Urinary bladder (tissue), 4 donors: ENCODE results near the gene SPIRE2. TPM values are rescaled to one million over a fixed set of nuclear protein-coding genes. Genes with fewer than 3 reads are reported as not detected.
"Not testable (repeated sequence)": the region's sequence is repeated elsewhere in the genome, so short reads cannot be mapped to it uniquely, and the experiment has no call there.

Experiments used
- DNase-seq: peaks from one replicate; pipeline ENCODE4 v3.0.0-alpha.2; 2015; ENCODE audit errors: extremely low spot score
- H3K27ac ChIP-seq: one replicate; pipeline ENCODE4 v1.5.1; 2013; ENCODE audit warnings: low read depth, mild to moderate bottlenecking, moderate library complexity
- H3K36me3 ChIP-seq: one replicate; pipeline ENCODE4 v1.6.1; 2013; ENCODE audit warnings: mild to moderate bottlenecking, moderate library complexity; ENCODE audit not compliant: insufficient read depth
- H3K4me1 ChIP-seq: one replicate; pipeline ENCODE4 v1.6.1; 2013; ENCODE audit warnings: mild to moderate bottlenecking, moderate library complexity; ENCODE audit not compliant: insufficient read depth
- H3K4me3 ChIP-seq: one replicate; pipeline ENCODE4 v1.5.1; 2013; ENCODE audit warnings: low read depth, low read length
- WGBS: extraction: QIAGEN DNeasy Blood & Tissue Kit; methylation state at CpG from one replicate; pipeline ENCODE4 v1.1.7; 2013; 5-methylcytosine and 5-hydroxymethylcytosine counted together
- polyA plus RNA-seq: library from polyadenylated mRNA; stranded (reverse); fragments of 200-250 nt; gene quantifications from one replicate; pipeline ENCODE4 v1.2.3, GENCODE V29; 2013
- total RNA-seq: library from RNA; depleted of rRNA; stranded (reverse); fragments of >200 nt; gene quantifications from one replicate; pipeline ENCODE4 v1.2.3, GENCODE V29; 2014
- donor health status: healthy with polysubstance abuse.
- donor health status: healthy.

The SPIRE2 gene
- total RNA-seq (5.4 TPM), polyA plus RNA-seq (6.4 TPM)

- peak within 1 kb of the TSS; percentile 67 for H3K4me3 ChIP-seq
- H3K36me3 ChIP-seq = no peaks in the 10 kb centered on the region
- no peaks in the 10 kb centered on the region for H3K4me1 ChIP-seq
- DNase-seq = no peak
- peak within 1 kb of the TSS; percentile 57 for H3K27ac ChIP-seq
- WGBS = under 1% methylated on average over 87 of the region's 98 CpGs
Measured at GRCh38 chr16:89828199-89828869, at the start of gene SPIRE2. Gene SPIRE2 (plus strand): TSS chr16:89828475. CDS start chr16:89828551, 76 bp downstream.

- H3K27ac ChIP-seq = no peak overlapping the region
- H3K4me3 ChIP-seq = no peak overlapping the region
- H3K36me3 ChIP-seq = no peaks in the 10 kb centered on the region
- WGBS = 90% methylated on average over 13 of the region's 13 CpGs
- H3K4me1 ChIP-seq = no peaks in the 10 kb centered on the region
- DNase-seq = no peak
Measured at GRCh38 chr16:89779231-89779908, 48.9 kb upstream of the SPIRE2 start.

GRCh38 chr16:89779909-89780305 is 48.4 kb upstream of the SPIRE2 start:
- Histone ChIP-seq H3K36me3 (no peaks in the 10 kb centered on the region), H3K4me1 (no peaks in the 10 kb centered on the region), H3K4me3 (no peak overlapping the region), H3K27ac (no peak overlapping the region)
- DNase-seq = no peak
- WGBS = 95% methylated on average over 6 of the region's 6 CpGs

GRCh38 chr16:89782489-89782888 is 45.8 kb upstream of the SPIRE2 start:
- 94% methylated on average over 6 of the region's 6 CpGs for WGBS
- DNase-seq = no peak

GRCh38 chr16:89783952-89784351 is 44.3 kb upstream of the SPIRE2 start:
- not testable (repeated sequence) for H3K36me3 ChIP-seq, DNase-seq, H3K4me1 ChIP-seq, H3K4me3 ChIP-seq, H3K27ac ChIP-seq
- 94% methylated on average over 6 of the region's 6 CpGs for WGBS

More at GRCh38 chr16:89782489-89782888, 45.8 kb upstream of the SPIRE2 start:
- Histone ChIP-seq H3K27ac (no peak overlapping the region), H3K4me1 (no peaks in the 10 kb centered on the region), H3K4me3 (no peak overlapping the region), H3K36me3 (no peaks in the 10 kb centered on the region)

GRCh38 chr16:89784406-89784805 is 43.9 kb upstream of the SPIRE2 start:
- no peaks in the 10 kb centered on the region for H3K4me1 ChIP-seq
- DNase-seq = no peak
- no peak overlapping the region for H3K27ac ChIP-seq
- no peak overlapping the region for H3K4me3 ChIP-seq
- H3K36me3 ChIP-seq = no peaks in the 10 kb centered on the region
- WGBS = 84% methylated on average over 7 of the region's 7 CpGs

GRCh38 chr16:89785523-89786155 is 42.6 kb upstream of the SPIRE2 start:
- DNase-seq = no peak
- WGBS = 95% methylated on average over 11 of the region's 11 CpGs
- Histone ChIP-seq H3K36me3 (no peaks in the 10 kb centered on the region), H3K4me1 (no peaks in the 10 kb centered on the region), H3K27ac (no peak overlapping the region), H3K4me3 (no peak overlapping the region)

- no peak overlapping the region for H3K4me3 ChIP-seq
- no peak for DNase-seq
- H3K27ac ChIP-seq = no peak overlapping the region
- WGBS = 96% methylated on average over 21 of the region's 21 CpGs
- H3K36me3 ChIP-seq = no peaks in the 10 kb centered on the region
- H3K4me1 ChIP-seq = no peaks in the 10 kb centered on the region
Measured at GRCh38 chr16:89786474-89787364, 41.6 kb upstream of the SPIRE2 start.

GRCh38 chr16:89787365-89787805 is 40.9 kb upstream of the SPIRE2 start:
- WGBS = 96% methylated on average over 9 of the region's 9 CpGs
- no peak for DNase-seq
- H3K27ac ChIP-seq = no peak overlapping the region
- H3K4me1 ChIP-seq = no peaks in the 10 kb centered on the region
- no peak overlapping the region for H3K4me3 ChIP-seq
- H3K36me3 ChIP-seq = no peaks in the 10 kb centered on the region

GRCh38 chr16:89791278-89791995 is 36.8 kb upstream of the SPIRE2 start:
- 97% methylated on average over 16 of the region's 16 CpGs for WGBS
- Histone ChIP-seq H3K4me3 (no peak overlapping the region), H3K27ac (no peak overlapping the region), H3K36me3 (no peaks in the 10 kb centered on the region), H3K4me1 (no peaks in the 10 kb centered on the region)
- no peak for DNase-seq

- H3K36me3 ChIP-seq, DNase-seq: not testable (repeated sequence)
- 20% methylated on average over 12 of the region's 12 CpGs for WGBS
Measured at GRCh38 chr16:89793092-89793491, 35.2 kb upstream of the SPIRE2 start.

GRCh38 chr16:89793955-89794354 is 34.3 kb upstream of the SPIRE2 start:
- Histone ChIP-seq H3K27ac (no peak overlapping the region), H3K4me1 (no peaks in the 10 kb centered on the region), H3K4me3 (no peak overlapping the region), H3K36me3 (no peaks in the 10 kb centered on the region)
- DNase-seq = no peak
- 96% methylated on average over 7 of the region's 7 CpGs for WGBS

More at GRCh38 chr16:89793092-89793491, 35.2 kb upstream of the SPIRE2 start:
- H3K27ac ChIP-seq, H3K4me1 ChIP-seq, H3K4me3 ChIP-seq: not testable (repeated sequence)

- no peaks in the 10 kb centered on the region for H3K4me1 ChIP-seq
- H3K27ac ChIP-seq = no peak overlapping the region
- no peak for DNase-seq
- H3K4me3 ChIP-seq = no peak overlapping the region
- 93% methylated on average over 5 of the region's 5 CpGs for WGBS
- no peaks in the 10 kb centered on the region for H3K36me3 ChIP-seq
Measured at GRCh38 chr16:89795676-89796075, 32.6 kb upstream of the SPIRE2 start.
